HG03342 (cell line): ENCODE data around the gene PEX16.
A peak's percentile ranks its signal among the peaks of the same experiment; 100 is the strongest.

Source experiments
- ATAC-seq: cut with Tn5 transposase; IDR thresholded peaks from one replicate; pipeline ENCODE4 v1.9.1; 2021; ENCODE audit warnings: mild to moderate bottlenecking, moderate library complexity; ENCODE audit not compliant: unreplicated experiment

Gene PEX16

GRCh38 chr11:45899448-45900174, 18.1 kb downstream of the PEX16 start:
- ATAC-seq: peak; percentile 72

- no peak for ATAC-seq
Observed at GRCh38 chr11:45899086-45899447, 18.6 kb downstream of the PEX16 start.

- no peak for ATAC-seq
Observed at GRCh38 chr11:45897556-45897955, 20.1 kb downstream of the PEX16 start.

DNA sequence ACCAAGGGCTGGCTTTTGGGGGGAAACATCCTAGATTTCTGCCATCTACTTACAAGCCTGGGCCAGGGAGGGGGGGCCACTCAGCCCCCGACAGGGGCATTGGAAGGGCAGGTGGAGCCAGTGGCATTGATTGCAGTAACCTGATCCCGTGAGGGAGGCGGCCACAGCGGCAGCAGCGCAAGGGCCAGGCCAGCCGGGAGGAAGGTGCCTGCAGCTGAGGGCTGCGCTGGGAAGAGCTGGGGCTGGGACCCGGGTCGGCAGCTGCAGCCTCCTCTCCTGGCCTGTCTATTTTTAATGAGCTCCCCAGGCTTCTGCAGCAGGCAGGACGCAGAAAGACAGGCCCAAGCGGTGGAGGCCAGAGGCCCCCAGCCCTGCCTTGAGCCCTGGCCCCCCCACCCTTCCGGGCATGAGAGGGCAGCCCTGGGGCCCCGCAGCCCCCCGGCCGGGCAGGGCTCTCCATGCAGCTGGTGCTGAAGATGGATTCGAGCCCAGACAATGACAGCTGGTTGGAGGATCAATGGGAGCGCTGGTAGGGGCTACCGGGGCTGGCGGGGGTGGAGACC, 21.2 kb downstream of the PEX16 start:
- no peak for ATAC-seq

DNA sequence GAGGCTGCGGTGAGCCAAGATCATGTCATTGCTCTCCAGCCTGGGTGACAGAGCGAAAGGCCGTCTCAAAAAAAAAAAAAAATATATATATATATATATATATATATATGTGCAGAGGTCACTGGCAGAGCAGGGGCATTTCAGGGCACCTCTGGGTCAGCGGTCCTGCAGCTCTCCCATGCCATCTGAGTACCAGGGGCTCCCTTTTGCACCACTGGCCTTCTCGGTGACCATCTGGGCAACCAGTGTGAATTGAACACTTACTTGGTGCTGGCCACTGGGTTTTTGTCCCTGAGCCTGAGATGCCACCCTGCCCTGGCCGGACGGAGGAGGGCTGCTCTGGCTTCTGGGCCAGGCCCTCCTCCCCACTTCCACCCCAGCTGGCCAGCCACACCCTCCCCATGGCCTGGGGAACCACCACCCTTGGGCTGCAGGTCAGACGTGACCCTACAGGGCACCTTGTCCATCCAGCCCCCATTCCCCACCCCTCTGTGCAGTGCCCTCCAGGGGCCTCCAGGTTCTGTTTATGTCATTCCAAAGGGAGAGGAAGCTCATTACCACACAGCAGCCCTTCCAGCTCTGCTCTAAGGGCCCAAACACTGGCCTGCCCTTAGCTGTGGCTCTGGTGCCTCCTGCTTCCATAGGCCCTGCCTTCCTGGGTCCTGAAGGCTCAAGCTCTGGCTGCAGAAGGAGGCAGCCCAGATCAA, 22.0 kb downstream of the PEX16 start:
- no peak for ATAC-seq

DNA sequence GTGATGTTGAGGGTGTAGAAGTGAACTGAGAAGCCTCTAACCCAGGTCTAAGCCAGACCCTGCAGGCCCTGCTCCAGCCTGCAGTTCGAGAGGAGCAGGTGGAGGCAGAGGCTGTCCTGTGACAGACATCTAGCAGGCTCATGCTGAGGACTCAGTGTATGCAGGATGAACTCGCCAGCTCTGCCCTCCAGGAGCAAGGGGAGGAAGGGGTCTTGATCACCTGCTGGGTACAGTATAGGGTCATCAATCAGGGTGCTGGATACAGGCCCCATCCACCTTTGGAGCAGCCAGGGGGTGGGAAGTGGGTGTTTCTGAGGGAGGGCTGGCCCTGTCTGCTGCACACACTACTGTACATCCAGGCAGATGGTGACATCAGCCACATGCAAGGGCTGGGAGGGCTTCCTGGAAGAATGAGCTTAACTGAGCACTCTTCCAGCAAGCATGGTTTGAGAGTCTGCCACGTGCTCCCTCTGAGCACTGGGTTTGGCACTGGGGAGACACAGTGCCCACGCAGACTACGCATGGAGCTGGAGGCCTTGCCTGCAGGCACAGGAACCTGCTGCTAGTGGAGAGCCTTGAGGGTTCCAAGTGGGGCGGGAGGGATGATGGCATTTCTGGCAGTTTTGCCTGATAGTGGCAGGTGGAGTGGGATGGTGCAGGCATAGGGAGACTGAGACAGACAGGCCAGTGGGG, 23.0 kb downstream of the PEX16 start:
- no peak for ATAC-seq

DNA sequence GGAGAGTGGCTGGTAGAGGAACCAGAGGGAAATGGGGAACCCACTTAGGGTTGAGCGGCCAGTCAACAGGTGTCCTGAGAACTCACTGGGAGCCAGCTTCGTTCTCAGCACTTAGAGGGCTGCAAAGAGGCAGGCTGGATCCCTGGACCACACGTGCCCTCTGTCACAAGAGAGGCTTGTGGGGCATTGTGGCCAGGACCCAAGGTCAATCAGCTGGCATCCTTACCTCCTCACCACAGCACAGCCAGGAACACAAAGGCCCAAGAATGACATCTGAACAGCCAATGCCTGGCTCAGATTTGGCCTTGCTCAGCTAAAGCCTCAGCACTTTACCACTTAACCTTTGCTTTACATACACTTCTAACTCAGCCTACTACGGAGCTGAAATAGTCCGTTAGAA, 24.8 kb downstream of the PEX16 start:
- ATAC-seq: no peak

DNA sequence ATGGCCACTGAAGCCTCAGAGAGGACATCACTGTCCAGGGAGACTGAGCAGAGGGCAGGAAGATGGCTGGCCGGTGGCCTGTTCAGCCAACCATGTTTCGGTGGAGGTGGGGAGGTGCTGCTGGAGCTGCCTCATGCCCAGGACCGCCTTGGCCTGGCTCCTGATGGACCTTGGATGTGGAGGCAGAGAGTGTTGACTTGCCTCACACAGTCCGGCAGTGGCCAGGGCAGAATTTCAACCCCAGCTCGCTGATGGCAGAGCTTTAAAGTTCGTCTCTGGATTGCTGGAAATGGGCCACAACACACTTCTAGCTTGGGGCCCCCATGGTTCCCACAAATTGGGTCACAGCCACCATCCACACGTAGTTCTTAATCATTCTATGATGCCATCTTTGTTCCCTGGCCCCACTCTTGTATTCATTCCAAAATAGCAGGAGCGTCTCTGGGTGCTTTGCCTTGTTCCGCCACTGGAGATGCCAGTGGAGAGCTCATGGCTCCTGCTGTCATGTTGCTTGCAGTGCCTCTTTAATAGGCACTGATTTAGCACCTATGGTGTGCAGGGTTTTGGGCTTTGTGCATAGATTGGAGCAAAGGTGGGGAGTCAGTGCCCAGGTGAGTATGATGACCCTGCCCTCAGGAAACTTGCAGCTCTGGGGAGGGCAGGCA, 26.7 kb downstream of the PEX16 start:
- ATAC-seq: no peak

- ATAC-seq: no peak
Observed at GRCh38 chr11:45889966-45890365, 27.7 kb downstream of the PEX16 start.

DNA sequence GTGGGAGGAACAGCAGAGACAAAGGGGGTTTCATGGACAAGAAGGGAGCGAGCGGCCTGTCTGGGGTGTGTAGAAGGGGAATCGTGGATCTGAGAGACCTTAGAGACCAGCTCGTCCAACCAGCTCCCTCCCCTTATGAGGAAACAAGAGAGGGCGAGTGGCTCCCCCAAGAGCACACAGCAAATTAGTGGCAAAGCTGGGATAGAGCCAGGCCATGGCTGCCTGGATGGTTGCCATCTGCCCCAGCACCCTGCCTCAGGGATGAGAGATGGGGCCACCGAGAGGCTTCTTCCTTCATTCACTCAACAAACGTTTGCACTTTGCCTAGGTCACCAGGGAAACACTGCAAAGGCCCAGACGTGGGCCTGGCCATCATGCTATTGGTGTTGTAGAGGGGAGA, 28.1 kb downstream of the PEX16 start:
- ATAC-seq: no peak

DNA sequence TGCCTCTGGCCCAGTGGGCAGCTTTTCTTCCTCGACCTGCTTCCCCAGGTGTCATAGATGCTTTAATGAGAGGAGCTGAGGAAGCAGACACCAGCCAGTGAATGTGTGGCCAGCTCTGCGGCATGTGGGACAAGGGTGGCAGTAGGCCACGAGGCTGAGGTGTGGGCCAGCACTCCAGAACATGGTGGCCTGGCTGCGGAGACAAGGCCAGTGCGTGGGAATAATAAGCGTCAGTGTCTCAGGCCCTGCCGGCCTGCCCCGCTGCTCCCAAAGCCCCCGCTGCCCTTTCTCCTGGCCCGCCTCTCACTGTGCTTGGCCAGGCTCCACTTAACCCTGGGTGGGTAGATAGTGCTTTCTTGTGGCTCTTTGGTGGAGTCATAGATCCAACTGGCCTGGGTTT, 30.1 kb downstream of the PEX16 start:
- no peak for ATAC-seq

DNA sequence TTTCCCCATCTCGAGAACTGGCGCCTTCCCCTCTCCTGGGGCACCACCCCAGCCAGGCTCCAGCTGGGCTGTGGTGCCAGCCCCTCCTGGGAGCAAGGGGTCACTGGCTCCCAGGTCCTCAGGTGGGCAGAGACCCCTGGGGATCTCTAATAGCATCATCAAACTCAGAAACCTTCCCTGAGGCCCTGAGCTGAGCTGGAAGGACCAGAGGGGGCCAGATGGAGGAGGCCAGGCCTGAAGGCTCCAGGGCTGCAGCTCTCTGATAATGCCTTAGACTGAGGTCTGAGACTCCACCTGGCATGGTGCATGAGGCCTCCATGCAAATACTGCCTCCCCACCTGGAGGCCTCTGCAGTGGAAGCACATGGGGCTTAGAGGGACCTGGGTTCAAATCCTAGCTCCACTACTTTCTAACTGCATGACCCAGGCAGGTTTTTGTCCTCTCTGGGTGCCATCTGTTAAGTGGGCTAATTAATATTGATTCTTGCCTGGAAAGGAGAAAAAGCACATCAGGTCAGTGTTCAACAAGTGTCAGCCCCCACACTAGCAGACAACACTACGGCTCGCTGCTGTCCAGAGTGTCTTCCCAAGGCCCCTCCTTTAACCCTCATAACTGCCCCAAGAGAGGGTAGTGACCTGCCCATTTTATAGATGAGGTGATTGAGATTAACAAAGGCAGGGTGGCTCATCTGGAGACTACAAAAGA, 30.7 kb downstream of the PEX16 start:
- ATAC-seq: no peak

- ATAC-seq: no peak
Observed at GRCh38 chr11:45885921-45886721, 31.6 kb downstream of the PEX16 start.

DNA sequence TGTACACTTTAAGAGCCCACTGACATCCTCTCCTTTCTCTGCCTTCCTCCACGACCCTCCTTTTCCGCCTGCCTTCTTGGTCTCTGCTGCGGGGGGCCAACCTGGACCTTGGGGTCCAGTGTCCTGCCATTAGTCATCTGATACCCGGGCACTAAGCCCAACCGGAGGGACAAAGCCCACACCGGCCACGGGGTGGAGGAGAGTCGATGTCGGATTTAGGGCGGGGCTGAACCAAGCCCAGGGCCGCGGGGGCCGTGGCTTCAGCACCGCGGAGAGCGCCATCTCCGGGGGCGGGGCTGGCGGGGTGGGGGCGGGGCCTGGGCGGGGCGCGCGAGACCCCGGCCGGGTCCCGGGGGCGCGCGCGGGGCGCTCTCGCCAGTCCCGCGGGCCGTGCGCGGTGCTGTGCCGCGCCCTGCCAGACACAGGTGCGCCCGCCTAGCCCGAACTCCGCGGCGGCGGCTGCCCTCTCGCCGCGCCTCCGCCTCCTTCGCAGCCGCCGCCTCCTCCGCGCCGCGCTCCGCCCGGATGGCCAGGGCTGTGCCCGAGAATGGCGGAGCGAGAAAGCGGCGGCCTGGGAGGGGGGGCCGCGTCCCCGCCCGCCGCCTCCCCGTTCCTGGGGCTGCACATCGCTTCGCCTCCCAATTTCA, 32.3 kb downstream of the PEX16 start, which contains the start of gene MAPK8IP1:
TSS of gene MAPK8IP1 (plus strand) at position 378 of the 647 bp plus-strand sequence. CDS start at position 548, 170 bp downstream.
- peak; percentile 61 for ATAC-seq

- ATAC-seq: no peak
Observed at GRCh38 chr11:45884596-45885185, 33.0 kb downstream of the PEX16 start.

GRCh38 chr11:45881708-45882368, 35.8 kb downstream of the PEX16 start:
- ATAC-seq: no peak

GRCh38 chr11:45880772-45881570, 36.7 kb downstream of the PEX16 start:
- no peak for ATAC-seq
